ENCODE data around the gene TRIM31.

- TF ChIP-seq CTCF (IDR thresholded peaks at IDR 0.05; ENCODE audit: low read depth, low read length, missing input control) (no peak), MAX (IDR thresholded peaks at IDR 0.05) (no peak), REST (IDR thresholded peaks at IDR 0.05) (no peak), HNF4A (conservative IDR thresholded peaks at IDR 0.05) (no peak), EGR1 (IDR thresholded peaks at IDR 0.05; ENCODE audit: low read depth in 2 of 2) (no peak), TAF1 (conservative IDR thresholded peaks at IDR 0.05) (no peak), YY1 (IDR thresholded peaks at IDR 0.05) (no peak), ATF3 (IDR thresholded peaks at IDR 0.05) (no peak), RXRA (IDR thresholded peaks at IDR 0.05) (no peak)
Measured at GRCh38 chr6:30060606-30061091, 52.2 kb downstream of the TRIM31 start.
